ENCODE data around the gene LRRC8C.

LRRC8C gene

GRCh38 chr1:89762386-89762778, 129.5 kb downstream of the LRRC8C start:
- peak overlapping the region; percentile 42 for H3K4me3 ChIP-seq (ENCODE audit: low read length)
- TF ChIP-seq CTCF (IDR thresholded peaks at IDR 0.05; ENCODE audit: insufficient read depth, low read depth, low read length, missing control alignments) = no peak
- no peak for DNase-seq (ENCODE audit: low read depth)

GRCh38 chr1:89762779-89763648, 130.1 kb downstream of the LRRC8C start:
- peak overlapping the region; percentile 42 for H3K4me3 ChIP-seq (ENCODE audit: low read length)

GRCh38 chr1:89763649-89763986, 130.7 kb downstream of the LRRC8C start:
- H3K4me3 ChIP-seq (ENCODE audit: low read length) = peak overlapping the region; percentile 42
- no peak for TF ChIP-seq CTCF (IDR thresholded peaks at IDR 0.05; ENCODE audit: insufficient read depth, low read depth, low read length, missing control alignments)
- DNase-seq (ENCODE audit: low read depth) = no peak

More at GRCh38 chr1:89762779-89763648, 130.1 kb downstream of the LRRC8C start:
- peak; percentile 94 for TF ChIP-seq CTCF (IDR thresholded peaks at IDR 0.05; ENCODE audit: insufficient read depth, low read depth, low read length, missing control alignments)
- DNase-seq (ENCODE audit: low read depth) = peak; percentile 80

GRCh38 chr1:89765774-89766173, 132.9 kb downstream of the LRRC8C start:
- TF ChIP-seq CTCF (IDR thresholded peaks at IDR 0.05; ENCODE audit: insufficient read depth, low read depth, low read length, missing control alignments) = no peak
- H3K4me3 ChIP-seq (ENCODE audit: low read length) = no peak overlapping the region
- no peak for DNase-seq (ENCODE audit: low read depth)

- DNase-seq (ENCODE audit: low read depth) = peak; percentile 89
- no peak for TF ChIP-seq CTCF (IDR thresholded peaks at IDR 0.05; ENCODE audit: insufficient read depth, low read depth, low read length, missing control alignments)
- no peak overlapping the region for H3K4me3 ChIP-seq (ENCODE audit: low read length)
These were observed 134.7 kb downstream of the LRRC8C start for GRCh38 chr1:89767618-89768017.
